ENCODE data around the gene DNASE2B.

The DNASE2B gene

GRCh38 chr1:84374991-84375696 is 23.1 kb upstream of the DNASE2B start:
- no peak for DNase-seq (ENCODE audit: low spot score)

- no peak for DNase-seq (ENCODE audit: low spot score)
Observed at GRCh38 chr1:84376000-84376910, 22.0 kb upstream of the DNASE2B start.

GRCh38 chr1:84377480-84378095 is 20.7 kb upstream of the DNASE2B start:
- DNase-seq (ENCODE audit: low spot score), result no peak

GRCh38 chr1:84379138-84379916 is 19.0 kb upstream of the DNASE2B start:
- no peak for DNase-seq (ENCODE audit: low spot score)

GRCh38 chr1:84379917-84380180 is 18.4 kb upstream of the DNASE2B start:
- no peak for DNase-seq (ENCODE audit: low spot score)

GRCh38 chr1:84382127-84382526 is 16.2 kb upstream of the DNASE2B start:
- DNase-seq (ENCODE audit: low spot score), result no peak

- DNase-seq (ENCODE audit: low spot score), result no peak
Observed at GRCh38 chr1:84385347-84385746, 12.9 kb upstream of the DNASE2B start.

- no peak for DNase-seq (ENCODE audit: low spot score)
Observed at GRCh38 chr1:84386716-84387479, 11.4 kb upstream of the DNASE2B start.

GRCh38 chr1:84387480-84388163 is 10.7 kb upstream of the DNASE2B start:
- DNase-seq (ENCODE audit: low spot score), result no peak

GRCh38 chr1:84390226-84390625 is 8.1 kb upstream of the DNASE2B start:
- no peak for DNase-seq (ENCODE audit: low spot score)

- no peak for DNase-seq (ENCODE audit: low spot score)
Observed at GRCh38 chr1:84401156-84401555, 2.9 kb downstream of the DNASE2B start.

- no peak for DNase-seq (ENCODE audit: low spot score)
Observed at GRCh38 chr1:84402060-84402459, 3.8 kb downstream of the DNASE2B start.

GRCh38 chr1:84402501-84402900 is 4.2 kb downstream of the DNASE2B start:
- no peak for DNase-seq (ENCODE audit: low spot score)

GRCh38 chr1:84403347-84403746 is 5.1 kb downstream of the DNASE2B start:
- no peak for DNase-seq (ENCODE audit: low spot score)

GRCh38 chr1:84406346-84406861 is 8.1 kb downstream of the DNASE2B start:
- DNase-seq (ENCODE audit: low spot score), result no peak

- DNase-seq (ENCODE audit: low spot score), result no peak
Observed at GRCh38 chr1:84407524-84407923, 9.2 kb downstream of the DNASE2B start.

GRCh38 chr1:84407958-84408422 is 9.7 kb downstream of the DNASE2B start:
- no peak for DNase-seq (ENCODE audit: low spot score)

- no peak for DNase-seq (ENCODE audit: low spot score)
Observed at GRCh38 chr1:84409888-84410287, 11.6 kb downstream of the DNASE2B start.

- no peak for DNase-seq (ENCODE audit: low spot score)
Observed at GRCh38 chr1:84410328-84411095, 12.2 kb downstream of the DNASE2B start.
